Measurements from ENCODE around the gene ZFYVE9. TPM values are rescaled to one million over a fixed set of nuclear protein-coding genes. Genes with fewer than 3 reads are reported as not detected.
"Not testable (repeated sequence)": the region's sequence is repeated elsewhere in the genome, so short reads cannot be mapped to it uniquely, and the experiment has no call there.

ZFYVE9 gene
- total RNA-seq, 1 donor from 2014 or later = 12.1 TPM

DNA sequence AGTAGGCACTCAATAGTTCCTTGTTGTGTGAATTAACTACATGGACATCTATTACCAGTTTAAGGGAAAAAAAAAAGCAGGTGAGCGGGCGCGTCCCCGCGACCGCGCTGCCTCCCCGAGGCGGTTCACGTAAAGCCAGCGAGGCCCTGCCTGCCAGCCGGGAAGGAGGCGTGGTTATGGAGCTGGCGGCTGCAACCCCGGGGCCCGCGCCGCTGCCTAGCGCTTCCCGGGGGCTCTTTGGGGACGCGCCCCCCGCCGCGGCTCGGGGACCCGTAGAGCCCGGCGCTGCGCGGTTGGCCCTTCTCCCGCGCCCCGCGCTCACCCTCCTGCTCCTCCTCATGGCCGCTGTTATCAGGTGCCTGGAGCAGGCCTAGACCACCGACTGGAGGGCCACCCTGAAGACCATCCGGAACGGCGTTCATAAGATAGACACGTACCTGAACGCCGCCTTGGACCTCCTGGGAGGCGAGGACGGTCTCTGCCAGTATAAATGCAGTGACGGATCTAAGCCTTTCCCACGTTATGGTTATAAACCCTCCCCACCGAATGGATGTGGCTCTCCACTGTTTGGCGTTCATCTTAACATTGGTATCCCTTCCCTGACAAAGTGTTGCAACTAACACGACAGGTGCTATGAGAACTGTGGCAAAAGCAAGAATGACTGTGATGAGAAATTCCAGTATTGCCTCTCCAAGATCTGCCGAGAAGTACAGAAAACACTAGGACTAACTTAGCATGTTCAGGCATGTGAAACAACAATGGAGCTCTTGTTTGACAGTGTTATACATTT, 226.7 kb downstream of the ZFYVE9 start:
- peak; percentile 7 for ATAC-seq

GRCh38 chr1:52369851-52370250, 228.0 kb downstream of the ZFYVE9 start:
- not testable (repeated sequence) for ATAC-seq

GRCh38 chr1:52385376-52385775, 243.5 kb downstream of the ZFYVE9 start:
- no peak for ATAC-seq

DNA sequence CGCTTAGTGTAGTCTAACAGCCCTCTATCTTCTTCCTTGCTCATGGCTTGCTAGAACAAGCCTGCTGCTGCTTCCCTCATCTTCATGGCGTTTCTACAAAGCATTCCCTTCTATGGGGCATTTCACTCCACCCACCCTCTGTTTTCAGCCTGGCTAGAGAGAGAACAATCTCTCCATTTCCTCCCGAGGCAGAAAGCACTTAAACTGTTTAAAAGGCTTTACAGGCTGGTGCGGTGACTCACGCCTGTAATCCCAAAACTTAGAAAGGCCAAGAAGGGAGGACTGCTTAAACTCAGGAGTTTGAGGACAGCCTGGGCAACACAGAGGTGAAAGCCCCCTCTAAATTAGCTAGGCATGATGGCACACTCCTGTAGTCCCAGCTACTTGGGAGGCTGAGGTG, 244.6 kb downstream of the ZFYVE9 start:
- ATAC-seq = peak; percentile 78

- no peak for ATAC-seq
Observed at GRCh38 chr1:52393174-52393573, 251.3 kb downstream of the ZFYVE9 start.

Other genes with a start within 250 kb of the ZFYVE9 start
- 0.04 TPM for gene RAB3B, start 151.4 kb upstream of the ZFYVE9 start, total RNA-seq
- gene KTI12, start 108.3 kb upstream of the ZFYVE9 start, total RNA-seq = 5.4 TPM
- gene TXNDC12, start 86.9 kb upstream of the ZFYVE9 start, total RNA-seq = 32.8 TPM
- 37.5 TPM for gene BTF3L4, start 85.8 kb upstream of the ZFYVE9 start, total RNA-seq
- gene CC2D1B, start 224.1 kb downstream of the ZFYVE9 start, total RNA-seq = 14.3 TPM